Stomach (tissue), 4 donors: Measurements from ENCODE around the gene BDH1.
"Not testable (repeated sequence)": the region's sequence is repeated elsewhere in the genome, so short reads cannot be mapped to it uniquely, and the experiment has no call there.

Experiments
- CTCF ChIP-seq, 7 experiments: fragments of 450-650 bp in 4 of 7; fragments of 200-600 bp in 3 of 7; sonication (generic) in 3 of 7; IDR thresholded peaks; one replicate each; pipeline ENCODE4 v1.5.1; 2016 to 2019; ENCODE audit warnings: antibody characterized with exemption in 7 of 7, control low read depth in 2 of 7, mild to moderate bottlenecking in 1 of 7
- POLR2A ChIP-seq, 4 donors: fragments of 450-650 bp; IDR thresholded peaks; one replicate each; pipeline ENCODE4 v1.6.1; 2016; ENCODE audit warnings: antibody characterized with exemption in 4 of 4, control low read depth in 2 of 4, mild to moderate bottlenecking in 1 of 4, moderate library complexity in 1 of 4

GRCh38 chr3:197477816-197478215 lies 78.0 kb downstream of the BDH1 start:
- TF ChIP-seq CTCF, POLR2A (IDR thresholded peaks at IDR 0.05): not testable (repeated sequence)
